ENCODE results near the gene MXD4.

MXD4 gene

DNA sequence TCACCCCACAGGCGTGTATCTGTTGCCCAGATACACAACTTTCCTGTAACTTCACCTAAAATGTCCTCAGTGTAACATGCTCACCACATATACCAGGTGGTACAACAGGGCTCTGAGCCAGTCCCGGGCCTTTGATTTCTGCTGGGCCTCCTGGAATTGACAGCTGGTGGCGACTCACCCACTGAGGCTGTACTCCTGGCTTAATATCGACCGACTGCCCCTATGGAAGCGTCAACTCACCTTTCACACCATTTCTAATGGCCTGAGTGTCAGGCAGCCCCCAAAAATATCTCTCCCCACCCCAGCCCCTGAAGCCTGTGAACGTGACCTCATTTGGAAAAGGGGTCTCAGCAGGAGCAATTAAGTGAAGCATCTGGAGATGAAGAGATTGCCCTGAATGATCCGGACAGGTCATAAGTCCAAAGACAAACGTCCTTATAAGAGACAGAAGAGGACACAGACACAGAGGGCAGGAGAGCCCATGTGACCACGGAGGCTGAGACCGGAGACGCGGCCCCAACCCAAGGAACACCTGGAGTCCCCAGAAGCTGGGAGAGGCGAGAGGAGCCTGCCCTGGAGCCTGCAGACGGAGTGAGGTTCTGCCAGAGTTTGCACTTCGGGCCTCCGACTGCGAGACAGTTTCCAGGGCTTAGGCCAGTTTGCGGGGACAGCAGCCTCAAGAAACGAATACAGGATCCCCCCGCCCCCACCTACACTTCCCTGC lies 12.6 kb upstream of the MXD4 start:
- DNase-seq = no peak

- no peak for DNase-seq
Measured at GRCh38 chr4:2273657-2274319, 11.9 kb upstream of the MXD4 start.

DNA sequence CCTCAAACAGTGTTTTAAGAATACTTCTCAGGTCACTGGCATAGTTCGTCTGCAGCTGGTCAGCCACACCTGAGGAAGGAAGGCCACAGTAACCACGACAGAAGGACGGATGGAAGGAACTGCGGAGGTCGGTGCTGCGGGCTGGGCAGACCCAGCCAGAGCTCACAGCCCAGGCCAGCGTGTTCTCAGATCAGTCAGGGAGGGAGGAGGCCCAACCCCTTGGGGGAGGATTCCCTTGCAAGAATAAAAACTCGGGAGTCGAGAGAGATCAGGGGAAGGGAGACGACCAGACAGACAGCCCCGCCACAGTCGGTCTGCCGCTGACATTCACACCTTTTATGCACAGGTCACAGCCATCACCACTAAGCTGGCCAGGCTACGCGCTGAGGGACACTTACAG lies 11.3 kb upstream of the MXD4 start:
- no peak for DNase-seq

GRCh38 chr4:2272828-2273120 lies 10.9 kb upstream of the MXD4 start:
- DNase-seq = no peak

- DNase-seq = no peak
Measured at GRCh38 chr4:2272026-2272827, 10.3 kb upstream of the MXD4 start.

GRCh38 chr4:2271279-2272025 lies 9.5 kb upstream of the MXD4 start:
- DNase-seq = no peak

DNA sequence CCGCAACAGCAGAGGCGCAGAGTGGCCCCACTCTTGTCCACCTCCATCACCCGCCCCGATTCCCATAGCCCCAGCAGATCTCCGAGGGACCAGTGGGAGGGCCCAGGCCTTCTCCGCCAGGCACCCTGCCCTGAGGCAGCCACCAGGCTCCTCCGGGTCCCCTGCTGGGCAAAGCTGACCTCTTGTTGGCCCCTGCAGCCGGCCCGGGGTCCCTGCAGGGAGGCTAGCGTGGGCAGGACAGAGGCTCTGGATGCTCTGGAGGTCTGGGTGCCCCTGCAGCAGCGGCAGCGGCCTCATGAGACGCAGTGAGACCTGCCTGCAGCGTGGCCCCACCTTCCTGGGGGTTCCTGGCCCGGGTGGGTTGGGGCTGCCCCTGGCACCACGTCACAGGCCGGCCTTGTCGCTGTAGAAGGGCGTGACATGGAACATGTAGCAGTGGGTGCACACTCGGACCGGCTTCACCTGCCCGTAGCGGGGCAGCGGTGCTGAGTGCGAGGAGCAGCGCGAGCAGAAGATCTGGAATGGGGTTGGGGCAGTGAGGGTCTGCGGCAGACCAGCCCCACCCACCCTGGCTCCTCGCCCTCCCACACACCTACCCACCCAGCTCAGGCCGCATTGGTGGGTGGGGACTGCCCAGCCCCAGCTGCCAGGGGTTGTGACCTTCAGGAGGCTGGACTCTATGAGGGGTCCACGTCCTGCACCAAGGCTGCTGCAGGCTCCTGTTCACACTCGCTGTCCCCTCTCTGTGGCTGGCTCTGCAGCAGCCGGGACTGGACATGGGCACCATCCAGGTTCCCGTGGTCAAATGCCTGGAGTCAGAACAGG lies 8.6 kb upstream of the MXD4 start:
- DNase-seq = no peak

DNA sequence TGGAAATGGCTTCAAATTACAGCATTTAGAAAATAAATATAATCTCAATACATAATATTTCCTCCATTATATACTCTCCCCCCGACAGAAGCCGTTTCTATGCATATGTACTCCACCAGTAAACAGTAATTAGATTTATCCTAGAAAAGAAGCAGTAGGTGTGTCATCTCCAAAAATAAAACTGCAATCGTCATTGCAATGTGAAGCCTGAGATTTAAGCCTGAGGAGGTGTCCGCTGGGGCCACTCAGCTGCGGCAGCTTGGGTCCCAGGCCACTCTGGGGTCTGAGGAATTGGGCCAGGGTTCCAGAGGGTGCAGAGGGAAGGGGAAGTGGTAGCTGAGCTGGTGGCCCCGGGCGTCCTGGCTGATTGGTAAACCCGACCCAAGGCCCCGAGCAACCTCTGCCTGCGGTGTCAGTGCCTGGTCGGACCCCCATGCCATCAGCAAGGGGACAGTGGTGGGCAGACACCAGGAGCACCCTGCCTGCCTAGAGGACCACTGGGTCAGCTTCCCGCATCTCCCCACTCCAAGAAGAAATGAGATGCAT lies 7.8 kb upstream of the MXD4 start:
- DNase-seq = no peak

GRCh38 chr4:2269206-2269531 lies 7.3 kb upstream of the MXD4 start:
- DNase-seq = no peak

GRCh38 chr4:2268357-2269205 lies 6.7 kb upstream of the MXD4 start:
- no peak for DNase-seq

- no peak for DNase-seq
Measured at GRCh38 chr4:2267841-2268240, 5.9 kb upstream of the MXD4 start.

GRCh38 chr4:2267320-2267811 lies 5.5 kb upstream of the MXD4 start:
- DNase-seq = no peak

- no peak for DNase-seq
Measured at GRCh38 chr4:2266821-2267220, 4.9 kb upstream of the MXD4 start.

- no peak for DNase-seq
Measured at GRCh38 chr4:2266181-2266580, 4.3 kb upstream of the MXD4 start.

DNA sequence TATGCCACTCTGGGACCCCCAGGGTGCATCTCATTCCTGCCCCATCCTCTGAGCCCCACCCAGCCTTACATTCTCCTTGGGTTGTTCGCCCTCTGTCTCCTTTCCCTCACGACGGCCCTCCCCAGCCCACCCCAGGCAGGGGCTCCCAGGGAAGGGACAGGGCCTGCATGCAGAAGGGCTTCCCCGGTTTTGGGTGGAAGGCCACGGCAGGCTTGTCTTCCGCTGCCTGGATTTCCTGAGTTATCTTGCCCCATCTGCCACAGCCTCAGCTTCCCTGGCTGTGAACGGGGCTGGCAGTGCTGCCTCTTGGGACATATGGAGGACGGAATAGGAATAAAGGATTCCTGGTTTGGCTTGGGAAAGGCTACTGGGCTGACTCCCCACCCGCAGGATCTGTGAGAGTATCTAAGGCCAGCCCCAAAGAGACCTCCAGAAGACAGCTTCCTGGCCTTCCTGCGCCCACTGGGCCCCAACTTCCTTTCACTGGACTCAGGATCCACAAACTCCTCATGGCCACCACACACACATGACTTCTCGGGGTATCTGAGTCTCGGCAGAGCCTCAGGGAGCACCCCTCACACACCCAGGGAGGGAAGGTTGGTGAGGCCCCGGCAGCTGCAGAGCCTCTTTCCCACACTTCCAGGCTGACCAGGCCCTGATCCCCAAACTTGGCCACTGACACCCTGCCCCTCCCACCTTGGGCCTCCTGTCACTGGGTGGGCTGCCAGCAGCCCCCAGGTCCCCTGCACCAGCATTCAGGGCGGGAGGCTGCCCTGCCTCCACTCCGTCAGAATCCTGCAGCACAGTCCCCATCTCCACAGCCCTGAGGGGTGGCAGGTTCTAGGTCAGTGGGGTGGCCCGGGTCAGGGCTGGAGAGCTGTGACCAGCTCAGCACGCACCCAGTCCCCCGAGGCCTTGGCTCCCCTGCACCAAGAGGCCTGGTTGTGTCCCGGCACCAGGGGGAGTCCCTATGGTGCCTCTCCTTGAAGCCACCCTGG lies 3.5 kb upstream of the MXD4 start:
- DNase-seq = no peak

DNA sequence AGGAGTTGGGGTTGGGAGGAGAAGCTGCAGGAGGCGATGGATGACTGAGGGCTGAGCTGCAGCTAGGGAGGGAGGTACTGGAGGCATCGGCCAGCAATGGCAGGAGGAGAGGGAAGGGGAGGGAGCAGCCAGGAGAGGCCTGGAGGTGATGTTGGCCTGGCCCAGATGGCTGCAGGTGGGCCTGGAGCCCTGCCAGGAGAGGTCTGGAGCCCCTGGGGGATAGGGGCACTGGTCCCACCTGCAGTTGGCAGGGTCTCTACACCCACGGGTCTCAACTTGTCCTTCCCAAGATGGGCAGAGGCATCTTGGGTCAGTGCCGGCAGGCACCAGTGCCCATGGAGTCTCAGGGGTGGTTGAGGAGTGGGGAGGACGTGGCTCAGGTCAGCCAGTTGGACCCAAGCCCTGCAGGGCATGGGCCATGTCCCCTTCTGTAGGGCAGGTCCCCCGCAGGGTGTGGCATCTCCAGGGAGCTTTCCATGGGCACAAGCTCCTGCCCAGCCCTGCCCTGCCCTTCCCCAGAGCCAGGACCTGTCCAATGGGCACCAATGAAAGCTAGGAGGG lies 2.7 kb upstream of the MXD4 start:
- no peak for DNase-seq

- DNase-seq = no peak
Measured at GRCh38 chr4:2263926-2264321, 2.0 kb upstream of the MXD4 start.

GRCh38 chr4:2262944-2263250 lies 988 bp upstream of the MXD4 start:
- no peak for DNase-seq

DNA sequence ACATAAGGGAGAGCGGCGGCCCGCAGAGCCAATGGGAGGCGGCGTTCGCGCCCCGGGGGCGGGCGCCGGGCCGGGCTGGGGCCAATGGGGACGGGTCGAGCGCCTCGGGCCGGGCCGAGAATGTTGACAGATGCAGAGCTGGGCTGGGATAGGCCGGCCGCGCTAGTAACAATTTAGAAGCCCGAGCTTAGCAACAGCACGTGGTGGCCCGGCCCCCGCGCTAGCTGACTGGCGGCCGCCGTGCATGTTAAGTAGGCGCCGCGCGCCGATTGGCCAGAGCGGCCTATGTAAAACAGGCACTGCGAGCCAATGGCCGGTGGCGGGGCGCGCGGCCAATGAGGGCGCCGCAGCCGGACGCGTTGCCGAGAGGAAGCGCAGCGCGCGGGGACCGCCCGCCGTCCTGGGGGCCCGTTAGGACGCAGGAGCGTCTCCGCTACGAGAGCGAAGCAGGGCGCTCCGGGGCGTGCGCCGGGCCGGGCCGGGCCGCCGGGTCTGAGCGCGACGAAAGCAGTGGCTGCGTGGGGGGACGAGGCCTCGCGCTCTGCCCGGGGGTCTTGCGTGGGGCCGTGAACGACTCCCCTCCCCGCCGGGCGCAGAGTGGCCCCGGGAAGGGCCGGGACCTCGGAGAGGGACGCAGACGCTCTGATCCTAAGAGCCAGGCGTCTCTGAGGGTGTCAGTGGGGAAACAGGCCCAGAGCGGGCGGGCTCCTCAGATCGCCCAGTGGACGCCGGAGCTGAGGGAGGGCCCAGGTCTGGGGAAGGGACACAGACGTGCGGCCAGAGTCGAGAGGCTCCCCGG lies 435 bp upstream of the MXD4 start:
- peak; percentile 93 for DNase-seq
